Activated CD8-positive, alpha-beta memory T cell treated with anti-CD3 and anti-CD28 coated beads for 48 hours (primary cell): Measurements from ENCODE around the gene ADISSP.

ENCODE experiments used
- DNase-seq, 3 experiments: peaks; one replicate each; pipeline ENCODE4 v3.0.0-alpha.2; 2020; ENCODE audit warnings: low read depth in 2 of 3, low spot score in 2 of 3

ADISSP gene

DNA sequence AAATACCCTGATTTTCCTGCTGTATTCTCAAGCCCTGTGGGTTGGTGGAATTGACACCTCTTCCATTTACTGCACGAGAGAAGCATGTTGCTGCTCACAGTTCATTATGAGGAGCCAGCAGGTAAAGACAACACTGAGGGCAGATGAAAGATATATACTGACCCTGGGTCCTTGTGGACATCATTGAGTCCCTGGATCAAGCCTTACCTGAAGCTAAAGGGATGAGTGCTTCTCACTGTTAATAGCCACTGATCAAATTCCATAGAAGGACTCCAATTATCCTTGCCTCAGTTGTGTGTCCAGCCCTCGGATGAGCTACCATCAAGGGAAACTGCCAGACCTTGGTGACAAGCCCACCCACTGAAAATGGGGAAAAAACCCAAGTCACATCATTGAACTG is 47.5 kb downstream of the ADISSP start:
- no peak for DNase-seq

DNA sequence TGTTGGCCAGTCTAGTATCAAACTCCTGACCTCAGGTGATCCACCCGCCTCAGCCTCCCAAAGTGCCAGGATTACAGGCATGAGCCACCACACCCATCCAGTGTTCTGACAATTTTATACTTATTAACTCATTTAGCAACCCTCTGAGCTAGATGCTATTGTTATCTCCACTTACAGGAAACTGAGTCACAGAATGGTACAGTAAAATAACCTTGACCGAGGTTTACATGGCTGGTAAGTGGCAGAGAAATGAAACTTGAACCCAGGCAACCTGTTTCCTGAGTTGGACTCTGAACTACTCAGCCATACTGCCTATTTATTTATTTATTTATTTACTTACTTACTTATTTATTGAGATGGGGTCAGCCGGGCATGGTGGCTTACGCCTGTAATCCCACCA is 48.5 kb downstream of the ADISSP start:
- no peak for DNase-seq

DNA sequence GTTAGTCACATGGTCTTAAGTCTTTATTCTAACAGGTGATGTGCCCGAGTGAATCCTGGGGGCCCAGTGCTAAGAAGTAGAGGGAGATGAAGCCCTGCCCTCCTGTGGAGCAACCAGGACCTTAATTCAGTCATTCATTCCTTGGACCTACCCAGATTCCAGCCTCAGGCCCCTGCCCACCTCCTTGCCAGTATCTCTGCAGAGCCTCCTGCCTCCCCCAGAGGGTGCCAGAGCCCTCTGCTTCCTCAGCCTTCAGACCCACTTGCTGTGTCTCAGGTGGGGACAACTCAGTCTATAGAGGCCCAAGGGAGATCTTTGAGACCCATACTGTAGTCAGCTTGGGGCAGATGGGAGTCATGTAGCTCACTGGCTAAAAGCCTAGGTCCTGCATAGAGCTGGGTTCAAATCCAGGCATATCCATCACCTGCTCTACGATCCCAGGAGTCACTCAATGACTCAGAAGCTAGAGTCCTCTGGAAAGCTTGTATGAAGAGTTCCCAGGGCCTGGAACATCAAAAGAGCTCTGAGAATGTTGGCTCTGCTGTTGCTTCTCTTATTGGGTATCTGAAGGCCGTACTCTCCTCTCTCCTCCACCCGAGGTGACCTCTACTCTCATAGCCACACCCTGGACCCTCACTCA is 51.2 kb downstream of the ADISSP start:
- DNase-seq, result no peak

GRCh38 chr20:3714092-3714491 is 53.5 kb downstream of the ADISSP start:
- DNase-seq, result no peak

DNA sequence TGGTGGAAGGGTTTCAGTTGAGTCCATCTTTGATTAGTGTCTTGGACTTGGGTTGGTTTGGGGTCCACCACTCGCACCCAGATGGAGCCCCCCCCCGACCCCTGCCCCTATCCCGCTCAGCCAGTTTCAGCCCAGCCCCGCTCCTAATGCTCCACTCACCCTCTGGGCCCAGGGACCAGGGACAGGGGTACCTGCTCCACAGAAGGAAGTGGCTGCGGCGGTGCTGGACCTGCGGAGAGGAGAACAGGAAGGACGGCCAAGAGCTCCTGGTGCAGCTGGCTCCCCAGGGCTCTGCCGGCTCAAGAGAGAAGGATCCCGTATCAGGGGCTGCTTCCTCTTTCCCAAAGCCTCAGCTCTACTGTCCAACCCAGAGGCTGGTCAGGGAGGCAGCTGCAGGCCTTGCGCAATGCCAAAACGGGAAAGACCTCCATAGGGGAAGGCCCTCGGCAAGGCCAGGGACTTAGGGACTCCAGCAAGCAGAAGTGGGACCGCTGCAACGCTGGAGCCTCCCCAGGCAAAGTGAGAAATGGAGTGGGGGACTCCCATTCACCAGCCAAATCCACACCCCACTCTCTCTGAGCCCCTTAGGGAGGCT is 55.2 kb downstream of the ADISSP start, which contains the start of gene SIGLEC1:
Gene SIGLEC1, minus strand, starts transcription at position 322 of the 595 bp plus-strand sequence. CDS start 5,472 bp downstream, outside the sequence.
- DNase-seq, result no peak

DNA sequence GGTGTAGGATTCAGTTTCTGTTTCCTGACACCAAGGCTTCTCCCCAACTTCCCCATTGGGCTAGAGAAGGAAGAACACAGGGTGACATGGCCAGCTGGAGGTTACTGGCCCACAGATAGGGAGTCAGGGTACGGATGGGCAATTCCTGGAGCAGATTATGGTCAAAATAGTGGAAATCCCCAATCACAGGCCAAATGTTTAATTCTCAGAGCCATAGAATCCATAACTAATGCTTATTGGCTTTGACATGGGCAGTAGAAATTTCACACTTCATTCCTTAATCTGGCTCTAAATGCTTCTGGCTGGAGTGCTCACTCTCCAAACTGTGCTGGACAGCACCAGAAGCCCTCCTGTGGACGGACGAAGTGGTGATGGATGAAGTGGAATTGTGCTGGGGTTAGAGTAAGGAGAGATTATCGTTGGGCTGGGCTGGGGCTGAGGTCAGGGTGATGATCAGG is 56.0 kb downstream of the ADISSP start:
- DNase-seq, result no peak

GRCh38 chr20:3710703-3711483 is 56.7 kb downstream of the ADISSP start:
- DNase-seq, result peak; percentile 42 to 94 (median 94)

DNA sequence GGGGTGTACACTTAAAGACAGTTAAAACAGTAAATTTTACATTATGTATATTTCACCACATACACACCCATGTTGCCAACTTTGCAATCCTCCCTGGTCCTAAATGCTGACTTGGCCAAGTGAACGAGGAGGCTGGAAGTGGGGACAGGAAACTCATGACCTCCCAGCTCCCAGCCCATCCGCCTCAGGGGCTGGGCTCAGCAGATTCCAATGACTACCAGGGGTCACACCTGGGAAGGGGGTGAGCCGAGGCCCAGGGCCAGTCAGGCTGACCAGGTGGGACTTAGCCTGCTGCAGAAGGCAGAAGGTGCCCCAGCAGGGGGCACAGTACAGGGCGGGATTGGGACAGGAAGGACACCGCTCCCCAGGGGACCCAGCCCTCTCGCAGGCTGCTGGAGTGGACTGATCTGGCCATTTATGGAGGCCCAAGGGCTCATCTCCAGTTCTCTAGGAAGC is 57.5 kb downstream of the ADISSP start:
- no peak for DNase-seq

GRCh38 chr20:3707508-3707899 is 60.0 kb downstream of the ADISSP start:
- no peak for DNase-seq

DNA sequence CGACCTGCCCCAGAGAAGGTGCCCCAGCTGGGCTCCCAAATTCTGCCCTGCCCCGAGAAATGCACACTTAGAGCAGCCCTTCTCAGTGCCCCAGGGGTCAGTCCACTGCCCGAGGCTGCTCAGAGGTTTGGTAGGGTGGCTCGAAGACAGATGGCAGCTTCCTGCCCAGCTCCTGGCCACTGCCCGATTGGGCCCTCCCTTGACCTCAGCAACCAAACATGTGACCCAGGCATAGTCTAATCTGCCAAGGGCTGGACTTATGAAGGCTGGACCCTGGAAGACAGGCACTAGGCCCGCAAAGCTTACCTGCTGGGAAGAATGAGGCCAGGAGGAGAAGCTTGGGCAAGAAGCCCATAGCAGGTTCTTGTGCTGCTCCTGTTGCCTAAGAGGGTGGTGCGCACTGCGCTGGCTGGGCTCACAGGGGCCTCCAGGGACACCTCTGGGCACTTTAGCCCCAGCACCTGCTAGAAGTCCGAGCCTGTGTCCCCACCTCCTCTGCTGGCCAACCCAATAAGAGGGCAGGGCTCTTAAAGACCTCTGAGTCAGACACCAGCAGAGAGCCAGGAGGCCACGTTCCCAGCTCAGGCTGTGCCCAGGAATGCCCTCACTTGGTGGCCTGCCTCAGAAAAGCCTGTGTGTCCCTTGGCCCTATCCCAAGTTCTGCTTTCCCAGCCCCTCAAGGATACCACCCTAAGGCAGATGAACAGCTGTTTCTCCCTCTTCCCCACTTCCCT is 60.6 kb downstream of the ADISSP start:
- DNase-seq, result no peak

DNA sequence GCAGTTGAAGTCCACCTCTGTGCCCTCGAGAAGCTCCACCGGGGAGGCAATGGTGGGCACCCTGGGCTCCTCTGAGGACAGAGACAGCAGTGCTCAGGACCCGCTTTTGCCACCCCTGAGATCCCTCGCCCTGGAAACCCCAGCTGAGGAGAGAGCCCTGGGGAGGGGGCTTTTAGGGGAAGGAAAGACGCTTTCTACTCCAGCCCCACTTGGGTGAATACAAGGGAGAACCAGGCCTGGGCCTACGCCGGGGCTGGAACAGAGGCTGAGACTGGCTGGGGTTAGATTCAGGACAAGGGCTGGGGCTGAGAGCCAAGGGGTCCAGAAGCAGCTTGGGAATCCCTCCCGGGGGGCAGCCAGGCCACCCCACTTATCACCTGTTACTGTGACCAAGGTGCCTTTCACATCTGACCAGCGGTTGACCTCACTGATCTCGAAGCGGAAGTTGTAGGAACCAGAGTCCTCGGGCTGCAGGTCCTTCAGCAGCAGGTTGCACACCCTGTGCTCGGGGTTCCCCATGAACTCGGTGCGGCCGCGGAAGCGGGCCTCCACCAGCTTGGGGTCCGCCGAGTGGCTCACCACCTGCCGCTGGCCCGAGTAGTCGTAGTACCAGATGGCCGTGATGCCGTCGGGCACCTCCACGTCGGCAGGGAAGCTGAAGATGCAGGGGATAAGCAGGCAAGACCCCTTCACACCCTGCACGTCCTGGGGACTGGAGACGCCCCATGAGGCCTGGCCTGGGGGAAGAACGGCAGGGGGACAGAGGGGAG is 61.4 kb downstream of the ADISSP start:
- no peak for DNase-seq

DNA sequence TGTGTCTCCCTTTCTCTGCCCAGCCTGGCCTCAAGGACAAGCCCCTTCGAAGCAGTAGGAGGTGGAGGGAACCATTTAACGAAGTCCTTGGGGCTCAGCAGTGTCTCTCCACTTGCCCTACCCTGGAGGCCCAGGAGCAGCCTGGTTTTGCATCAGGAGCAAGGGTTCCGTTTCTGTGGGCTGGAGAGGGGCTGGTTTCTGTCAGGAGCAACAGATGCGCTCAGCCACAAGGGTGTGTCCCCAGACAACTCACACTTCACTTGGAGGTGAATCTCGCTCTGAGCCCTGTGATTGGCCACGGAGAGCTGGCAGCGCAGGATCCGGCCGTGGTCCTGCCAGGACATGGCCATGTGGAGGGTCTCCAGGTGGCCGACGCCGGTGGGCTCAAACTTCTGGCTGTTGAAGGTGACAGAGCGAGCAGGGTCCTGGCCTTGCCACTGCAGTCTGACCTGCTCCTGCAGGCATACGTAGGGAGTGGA is 62.0 kb downstream of the ADISSP start:
- DNase-seq, result no peak

- DNase-seq, result no peak
Measured at GRCh38 chr20:3704087-3704486, 63.5 kb downstream of the ADISSP start.
